ENCODE data around the gene DHX36.

DNA sequence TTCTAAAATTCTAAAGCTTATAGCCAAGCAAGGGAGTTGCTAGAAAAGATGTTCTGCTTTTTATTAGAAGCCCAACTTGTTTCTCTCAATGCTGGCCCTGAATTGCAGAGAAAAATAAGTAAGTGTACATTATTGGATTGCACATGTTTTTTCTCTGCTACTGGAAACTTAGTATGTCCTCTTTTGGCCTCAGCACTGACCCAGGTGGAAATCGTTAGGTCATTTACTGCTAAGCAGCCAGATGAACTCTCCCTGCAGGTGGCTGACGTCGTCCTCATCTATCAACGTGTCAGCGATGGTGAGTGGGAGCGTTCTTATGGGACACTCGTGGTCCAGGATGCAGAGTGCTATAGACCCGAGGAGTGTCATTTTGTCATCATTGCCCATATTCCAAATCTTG lies 69.8 kb downstream of the DHX36 start:
- TF ChIP-seq CTCF (IDR thresholded peaks at IDR 0.05) = no peak
- TF ChIP-seq POLR2AphosphoS5 (IDR thresholded peaks at IDR 0.05) = no peak
- no peak for TF ChIP-seq POLR2A (IDR thresholded peaks at IDR 0.05)
